HG02938 (cell line): Measurements from ENCODE around the gene S100A9.
"Not testable (repeated sequence)": the region's sequence is repeated elsewhere in the genome, so short reads cannot be mapped to it uniquely, and the experiment has no call there.

ENCODE experiments used
- ATAC-seq: cut with Tn5 transposase; IDR thresholded peaks from one replicate; pipeline ENCODE4 v1.9.1; 2021; ENCODE audit warnings: mild to moderate bottlenecking, moderate library complexity; ENCODE audit not compliant: unreplicated experiment

Gene S100A9

DNA sequence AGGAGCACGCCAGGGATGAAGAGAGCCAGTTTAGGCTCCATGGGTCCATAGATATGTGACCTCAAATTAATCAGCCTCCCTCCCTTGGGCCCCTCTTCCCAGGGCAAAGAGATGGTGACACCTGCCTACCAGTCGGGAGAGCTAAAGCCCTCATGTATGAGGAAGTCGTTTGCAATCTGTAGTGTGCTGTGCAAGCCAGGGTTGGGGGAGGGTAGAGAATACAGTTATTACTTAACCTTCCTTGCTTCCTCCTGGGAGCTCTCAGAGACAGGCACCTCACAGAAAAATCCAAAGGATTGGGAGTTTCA, 13.0 kb upstream of the S100A9 start:
- no peak for ATAC-seq

DNA sequence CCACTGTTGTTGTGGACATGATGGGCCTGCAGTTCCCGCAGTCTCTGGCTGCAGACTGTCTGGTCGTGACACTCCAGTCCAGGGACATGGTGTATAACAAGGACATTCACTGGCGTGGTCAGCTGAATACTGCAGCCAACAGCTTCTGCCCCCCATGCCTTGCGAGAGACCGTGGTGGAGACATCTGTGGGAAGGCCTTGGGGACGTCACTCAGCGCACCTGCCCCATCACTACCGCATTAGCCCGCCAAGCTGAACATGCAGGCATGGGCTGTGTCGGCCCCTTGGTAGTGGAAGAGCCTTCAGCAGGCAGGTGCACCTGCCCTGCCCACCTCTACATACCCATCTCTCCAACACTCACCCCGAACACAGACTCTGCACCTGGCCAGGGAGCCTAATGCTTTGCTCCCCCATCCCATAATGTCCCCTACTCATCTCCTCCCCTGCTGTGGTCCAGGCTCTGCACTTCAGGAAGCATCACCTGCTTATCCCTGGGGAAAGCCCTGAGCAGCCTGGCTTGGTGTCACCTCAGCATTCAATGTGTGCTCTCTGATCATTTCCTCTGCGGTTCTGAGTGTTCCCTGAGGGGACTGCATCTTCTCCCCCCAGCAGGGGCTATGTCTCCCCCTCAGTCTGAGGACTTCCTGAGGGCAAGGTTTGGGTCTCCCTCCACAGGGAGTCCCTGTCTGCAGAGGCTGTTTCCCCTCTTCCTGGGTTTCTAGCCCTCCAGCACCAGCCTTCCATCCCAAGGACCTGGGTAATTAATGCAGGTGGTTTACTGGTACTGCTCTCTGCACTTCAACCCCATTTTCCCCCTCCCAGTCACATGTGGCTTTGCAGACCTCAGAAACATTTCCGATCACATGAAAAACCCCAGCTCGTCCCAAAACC, 12.2 kb upstream of the S100A9 start:
- no peak for ATAC-seq

DNA sequence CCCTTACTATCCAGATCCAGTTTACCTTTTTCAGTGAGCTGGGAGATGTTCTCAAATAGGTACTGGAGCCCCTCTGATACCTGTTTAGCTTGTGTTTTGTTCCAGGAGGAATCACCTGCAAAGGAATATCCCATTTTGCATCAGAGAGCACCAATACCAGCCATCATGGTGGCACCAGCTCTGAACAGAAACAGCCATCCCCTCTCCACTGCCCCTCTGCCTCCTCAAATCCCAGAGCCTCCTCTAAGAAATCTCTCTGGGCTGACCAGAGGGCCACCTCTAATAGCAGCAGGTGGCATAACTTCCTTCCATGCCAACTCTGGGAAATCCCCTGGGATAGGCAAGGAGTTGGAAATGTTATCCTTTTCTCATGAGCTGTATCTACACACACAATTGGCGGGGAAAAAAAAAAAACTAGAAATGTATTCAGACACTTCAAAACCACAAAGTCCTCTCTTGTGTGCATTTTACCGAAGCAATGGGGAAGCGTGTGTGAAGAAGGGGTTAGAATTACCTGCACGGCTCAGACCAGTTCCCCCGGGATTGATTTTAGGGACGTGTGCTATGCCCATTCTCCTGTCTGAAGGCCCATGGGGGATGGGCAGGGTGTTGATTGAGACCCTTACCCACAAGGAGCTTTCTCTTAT, 11.5 kb upstream of the S100A9 start:
- ATAC-seq, result no peak

DNA sequence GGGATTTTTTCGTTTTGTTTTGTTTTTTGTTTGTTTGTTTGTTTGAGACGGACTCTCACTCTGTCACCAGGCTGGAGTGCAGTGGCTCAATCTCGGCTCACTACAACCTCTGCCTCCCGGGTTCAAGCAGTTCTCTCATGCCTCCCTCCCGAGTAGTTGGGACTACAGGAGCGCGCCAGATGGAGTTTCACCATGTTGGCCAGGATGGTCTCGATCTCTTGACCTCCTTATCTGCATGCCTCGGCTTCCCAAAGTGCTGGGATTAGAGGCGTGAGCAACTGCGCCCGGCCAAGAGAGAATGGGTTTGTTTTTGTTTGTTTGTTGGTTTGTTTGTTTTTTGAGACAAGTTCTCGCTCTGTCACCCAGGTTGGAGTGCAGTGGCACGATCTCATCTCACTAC, 10.6 kb upstream of the S100A9 start:
- not testable (repeated sequence) for ATAC-seq

DNA sequence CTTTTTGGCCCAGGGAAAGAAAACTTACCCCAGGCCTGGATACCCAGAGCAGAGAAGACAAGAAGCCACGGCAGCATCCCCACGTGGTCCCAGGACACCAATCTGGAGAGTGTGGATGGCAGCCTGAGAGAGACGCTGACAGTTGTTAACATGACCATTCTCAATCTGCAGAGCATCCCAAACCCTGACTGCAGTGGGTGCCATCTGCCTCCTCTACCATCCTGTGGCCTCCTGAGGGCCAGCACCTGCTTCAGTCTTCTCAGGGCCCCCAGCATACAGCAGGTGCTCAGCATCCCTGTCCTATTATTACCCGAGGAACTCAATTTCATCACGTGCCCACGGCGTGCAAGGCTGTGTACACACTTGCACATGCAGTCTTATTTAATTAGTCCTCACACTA, 9.8 kb upstream of the S100A9 start:
- ATAC-seq, result no peak

DNA sequence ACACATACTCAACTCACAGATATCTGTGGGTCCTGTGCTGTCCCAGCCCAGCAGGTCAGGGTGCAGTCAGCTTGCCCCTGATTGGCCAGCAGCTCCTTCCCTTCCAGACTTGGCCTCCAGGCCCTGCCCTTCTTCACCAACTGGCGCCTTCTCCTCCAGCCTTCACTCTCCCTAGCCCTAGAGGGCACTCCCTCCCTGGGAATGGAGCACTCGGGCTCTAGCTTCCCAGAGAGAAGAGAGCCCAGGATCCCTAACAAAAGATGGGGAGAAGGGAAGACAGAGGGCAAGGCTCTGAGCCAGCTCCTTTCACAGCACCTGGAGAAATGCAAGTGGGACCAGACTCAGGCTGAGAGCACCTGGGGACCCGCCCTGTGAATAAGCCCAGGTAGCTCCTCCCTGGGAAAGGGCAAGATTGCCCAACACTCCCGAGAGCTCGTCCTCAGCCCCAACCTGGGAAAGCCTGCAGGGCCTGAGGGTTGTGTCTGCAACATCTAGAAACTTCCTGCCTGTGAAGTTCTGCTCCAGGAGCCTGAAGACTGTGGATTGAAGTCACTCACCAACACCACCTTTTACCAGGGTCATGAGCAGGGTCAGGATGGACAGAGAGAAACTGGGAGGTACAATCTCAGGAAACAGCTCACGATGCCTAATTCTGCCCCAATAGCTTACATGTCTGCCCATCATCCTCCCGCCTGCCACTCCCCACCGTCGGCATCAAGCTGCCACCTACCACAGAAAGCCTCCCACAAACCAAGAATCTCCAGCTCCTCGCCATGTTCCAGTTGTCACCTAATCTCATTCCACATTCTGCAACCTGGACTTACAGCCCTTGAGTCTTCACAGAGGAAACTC, 8.9 kb upstream of the S100A9 start, which contains the start of gene PGLYRP4:
Gene PGLYRP4 (minus strand): TSS at position 331 of the 852 bp plus-strand sequence. CDS start 909 bp downstream, outside the sequence.
- no peak for ATAC-seq

DNA sequence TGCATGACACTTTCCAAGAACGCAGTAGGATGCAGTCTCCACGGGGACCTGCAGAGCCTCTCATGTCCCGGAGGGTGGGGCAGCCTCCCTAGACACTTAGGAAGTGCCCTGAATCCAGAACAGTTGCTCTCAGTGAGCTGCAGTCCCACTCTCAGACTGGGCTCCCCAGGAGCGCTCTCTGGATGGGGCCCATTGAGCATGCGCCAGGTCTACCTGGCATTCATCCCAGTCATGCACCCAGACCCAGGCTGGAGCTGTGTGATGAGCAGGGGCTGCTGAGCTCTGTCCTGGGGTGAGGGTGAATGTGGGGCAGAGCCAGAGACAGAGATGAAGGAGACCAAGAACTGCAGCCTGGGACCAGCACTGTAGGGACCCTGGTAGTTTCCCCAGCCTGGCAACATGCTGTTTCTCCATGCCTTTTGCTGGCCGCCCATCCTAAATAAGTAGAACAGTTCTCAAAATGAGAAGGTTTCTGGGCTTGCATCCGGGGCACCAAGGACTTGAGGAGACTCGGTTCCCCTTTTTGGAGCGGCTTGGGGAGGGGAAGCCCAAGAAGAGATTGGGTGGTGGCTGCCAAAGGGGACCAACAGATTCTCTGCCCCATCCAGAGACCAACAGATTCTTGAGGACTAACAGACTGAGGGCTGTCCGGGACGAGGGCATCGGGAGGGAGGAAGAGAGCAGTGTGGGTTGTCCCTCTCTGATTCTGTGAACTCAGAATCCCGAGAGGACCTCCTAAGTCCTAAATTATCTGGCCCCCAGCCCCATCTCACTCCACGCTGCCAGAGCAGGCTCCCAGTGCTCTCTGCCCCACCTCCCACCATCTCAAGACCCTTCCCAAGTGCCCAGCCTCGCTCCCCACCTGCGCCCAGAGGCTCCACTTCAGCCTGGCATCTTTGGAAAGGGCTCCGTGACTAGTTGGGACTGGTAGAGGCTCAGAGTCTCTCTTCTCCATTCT, 8.0 kb upstream of the S100A9 start:
- ATAC-seq, result no peak

DNA sequence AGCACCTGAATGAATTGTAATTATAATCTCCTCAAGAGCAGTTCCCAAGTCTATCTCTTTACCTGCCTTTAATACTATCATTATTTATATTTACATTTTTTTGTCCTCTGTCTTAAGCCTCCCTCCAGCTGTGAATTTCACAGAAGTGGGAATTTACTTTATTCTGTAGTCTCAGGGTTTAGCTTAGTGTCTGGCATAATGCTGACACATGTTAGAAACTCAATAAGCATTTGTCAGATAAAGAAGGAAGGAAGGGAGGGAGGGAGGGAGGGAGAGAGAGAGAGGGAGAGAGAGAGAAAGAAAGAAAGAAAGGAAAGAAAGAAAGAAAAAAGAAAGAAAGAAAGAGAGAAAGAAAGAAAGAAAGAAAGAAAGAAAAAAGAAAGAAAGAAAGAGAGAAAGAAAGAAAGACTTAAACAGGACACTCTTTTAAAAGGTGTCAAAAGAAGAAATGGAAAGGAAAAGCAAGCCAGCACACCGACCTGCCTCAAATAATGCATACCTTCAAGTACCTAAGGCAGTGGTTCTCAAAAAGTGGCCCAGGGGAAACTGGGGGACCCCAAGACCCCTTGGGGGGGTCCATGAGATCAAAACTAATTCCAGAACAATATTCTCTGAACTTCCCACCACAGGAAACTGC, 7.2 kb upstream of the S100A9 start:
- ATAC-seq, result no peak

DNA sequence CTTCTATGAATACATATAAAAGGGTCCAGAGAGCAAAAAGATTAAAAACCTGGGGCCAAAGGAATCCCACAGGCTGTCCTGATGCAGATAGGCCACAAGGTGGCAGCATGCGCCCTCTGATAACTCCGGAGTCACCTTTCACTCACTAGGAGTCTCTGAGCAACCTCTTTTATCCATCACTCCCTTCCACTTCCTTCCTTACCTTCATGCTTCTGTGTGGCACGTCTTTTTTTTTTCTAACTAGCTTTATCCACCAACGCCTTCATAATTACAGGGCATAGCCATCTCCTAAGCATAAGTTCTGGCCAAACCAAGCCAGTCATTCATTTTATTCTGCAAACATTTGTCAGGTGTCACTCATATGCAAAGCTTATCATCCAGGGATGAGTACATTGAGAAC, 5.1 kb upstream of the S100A9 start:
- no peak for ATAC-seq

DNA sequence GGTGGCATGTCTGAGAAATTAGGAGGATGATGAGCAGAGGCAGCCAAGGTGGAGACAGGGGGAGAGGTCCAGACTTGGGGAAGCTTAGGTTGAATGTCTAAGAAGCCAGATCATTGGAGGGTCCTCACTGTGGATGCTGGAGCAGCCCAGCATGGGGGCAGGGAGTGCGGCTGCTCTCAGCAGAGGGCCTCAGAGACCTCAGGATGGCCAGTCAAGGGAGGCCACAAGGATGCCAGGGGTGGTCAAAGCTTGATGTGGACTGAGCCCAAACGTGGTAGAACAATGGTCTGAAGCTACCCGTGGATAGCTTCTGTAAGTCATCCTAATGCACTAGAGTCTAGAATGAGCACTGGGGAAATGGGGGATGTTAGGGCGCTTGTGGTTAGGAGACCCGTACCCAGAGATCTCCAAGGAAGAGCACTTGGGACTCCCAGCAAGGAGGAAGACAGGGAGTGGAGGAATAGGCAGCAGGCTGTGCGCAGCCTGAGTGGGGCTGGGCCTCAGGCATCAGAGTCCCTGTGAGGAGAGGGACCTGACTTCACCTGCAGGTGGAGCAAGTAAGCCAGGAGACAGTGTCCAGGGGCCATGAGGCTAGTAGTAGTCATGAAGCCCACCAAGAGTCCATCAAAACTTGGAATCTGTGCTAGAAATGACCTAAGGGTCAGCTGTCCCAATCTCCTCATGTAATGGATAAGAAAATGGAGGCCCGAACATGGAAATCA, 4.3 kb upstream of the S100A9 start:
- ATAC-seq, result no peak

DNA sequence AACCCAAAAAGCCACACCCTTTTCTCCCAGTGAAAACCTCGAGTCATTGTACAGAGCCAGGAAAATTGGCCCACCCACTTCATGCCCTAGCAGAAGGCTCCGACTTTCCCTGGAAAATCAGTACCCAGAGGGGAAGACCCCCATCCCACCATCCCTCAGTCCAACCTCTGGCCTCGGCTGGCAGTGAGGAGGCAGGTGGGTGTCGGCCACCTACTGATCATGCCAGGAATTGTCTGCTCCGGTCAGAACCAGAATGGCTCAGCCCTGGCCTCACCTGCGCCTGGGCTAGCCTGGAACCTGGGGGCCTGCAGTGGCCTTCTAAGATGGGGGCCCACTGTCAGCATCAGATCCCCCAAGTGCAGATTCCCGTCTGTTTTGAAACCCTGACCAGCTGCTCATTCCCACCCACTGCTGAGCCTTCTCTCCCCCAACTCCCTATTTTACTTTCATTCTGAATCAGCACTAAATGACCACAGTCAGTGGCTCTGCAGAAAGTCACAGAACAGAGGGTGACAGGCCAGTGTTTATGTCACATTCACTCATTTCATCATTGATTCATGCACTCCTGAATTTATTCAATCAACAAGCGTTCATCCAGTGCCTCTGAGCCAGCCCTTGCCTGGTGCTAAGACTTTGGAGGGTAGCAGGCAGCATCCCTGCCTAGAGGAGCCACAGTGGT, 3.0 kb upstream of the S100A9 start:
- no peak for ATAC-seq

DNA sequence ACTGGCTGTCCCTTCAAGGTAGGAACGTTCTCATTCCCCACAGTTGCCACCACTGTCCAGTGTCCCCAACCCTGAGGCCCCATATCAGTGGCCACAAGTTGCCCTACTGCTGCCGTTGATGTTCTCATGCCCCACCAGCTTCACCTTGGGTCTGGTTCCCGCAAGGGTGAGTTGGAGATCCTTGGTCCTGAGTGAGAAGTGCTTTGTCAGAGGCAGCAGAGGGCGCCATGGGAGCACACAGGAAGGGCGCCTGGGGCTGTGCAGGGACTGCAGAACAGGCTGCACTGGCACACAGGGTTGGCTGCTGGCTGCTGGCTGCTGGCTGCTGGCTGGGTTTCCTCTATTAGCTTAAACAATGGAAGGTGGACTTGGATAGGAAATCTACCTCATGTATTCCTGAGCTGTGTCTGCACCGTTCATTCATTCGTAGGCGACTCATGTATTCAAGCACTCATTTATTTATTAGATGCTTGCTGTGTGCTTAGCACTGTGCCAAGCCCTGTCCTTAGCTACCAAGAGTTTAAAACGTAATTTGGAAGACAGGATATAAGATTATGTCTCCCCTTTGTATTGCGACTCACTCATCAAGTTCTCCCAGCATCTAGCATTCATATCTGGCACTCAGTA, 2.1 kb upstream of the S100A9 start:
- ATAC-seq, result no peak

DNA sequence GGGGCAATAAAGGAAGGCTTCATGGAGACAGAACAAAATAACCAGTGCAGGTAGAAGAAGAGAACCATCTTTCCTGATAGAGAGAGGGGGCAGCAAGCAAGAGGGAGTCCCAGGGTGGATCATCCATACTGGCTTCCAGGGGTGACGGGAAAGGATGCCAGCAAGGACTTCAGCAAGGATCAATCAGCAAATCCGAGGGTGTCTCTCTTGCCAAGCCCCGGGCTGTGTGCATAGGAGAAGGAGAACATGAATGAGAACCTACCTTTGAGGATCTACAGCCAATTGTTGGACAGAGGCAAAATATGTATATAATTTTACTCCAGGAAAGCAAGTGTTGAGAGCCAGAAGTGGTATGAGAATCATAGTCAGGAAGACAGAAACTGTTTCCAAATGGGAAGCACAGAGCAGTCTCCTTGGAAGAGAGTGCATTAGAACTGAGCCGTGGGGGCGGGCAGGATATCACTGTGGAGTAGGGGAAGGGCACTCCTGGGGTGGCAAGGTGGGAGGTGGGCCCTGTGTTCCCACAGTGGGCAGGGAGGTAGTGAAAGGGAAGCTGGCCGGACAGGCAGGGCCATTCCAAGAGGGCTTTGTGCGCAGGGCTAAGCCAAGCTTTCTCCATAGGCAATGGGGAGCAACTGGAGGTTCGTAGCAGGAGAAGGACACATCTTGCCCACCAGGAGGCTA, 1.1 kb upstream of the S100A9 start:
- no peak for ATAC-seq

DNA sequence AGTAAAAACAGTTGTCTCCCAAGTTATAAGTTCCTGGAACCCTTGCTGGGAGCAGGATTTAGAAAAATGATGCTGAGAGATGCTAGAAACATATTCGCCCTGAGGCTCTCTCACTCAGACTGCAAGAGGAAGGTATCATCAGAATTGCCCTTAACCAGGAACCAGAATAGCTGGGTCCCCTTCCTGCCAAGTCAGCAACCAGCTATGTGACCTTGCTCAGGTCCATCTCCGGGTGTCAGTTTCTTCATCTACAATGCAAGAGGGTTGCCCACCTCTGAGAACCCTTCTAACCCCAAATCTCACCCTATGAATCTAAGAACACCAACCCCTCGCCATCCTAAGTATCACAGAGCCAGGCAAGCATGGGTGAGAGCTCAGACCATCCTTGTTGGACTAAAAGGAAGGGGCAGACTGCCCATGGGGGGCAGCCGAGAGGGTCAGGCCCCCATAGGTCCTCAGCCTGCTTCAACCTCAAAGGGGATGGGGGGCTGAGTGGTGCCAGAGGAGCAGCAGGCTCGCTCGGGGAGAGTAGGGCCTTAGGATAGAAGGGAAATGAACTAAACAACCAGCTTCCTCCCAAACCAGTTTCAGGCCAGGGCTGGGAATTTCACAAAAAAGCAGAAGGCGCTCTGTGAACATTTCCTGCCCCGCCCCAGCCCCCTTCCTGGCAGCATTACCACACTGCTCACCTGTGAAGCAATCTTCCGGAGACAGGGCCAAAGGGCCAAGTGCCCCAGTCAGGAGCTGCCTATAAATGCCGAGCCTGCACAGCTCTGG, 390 bp upstream of the S100A9 start:
- ATAC-seq, result no peak

DNA sequence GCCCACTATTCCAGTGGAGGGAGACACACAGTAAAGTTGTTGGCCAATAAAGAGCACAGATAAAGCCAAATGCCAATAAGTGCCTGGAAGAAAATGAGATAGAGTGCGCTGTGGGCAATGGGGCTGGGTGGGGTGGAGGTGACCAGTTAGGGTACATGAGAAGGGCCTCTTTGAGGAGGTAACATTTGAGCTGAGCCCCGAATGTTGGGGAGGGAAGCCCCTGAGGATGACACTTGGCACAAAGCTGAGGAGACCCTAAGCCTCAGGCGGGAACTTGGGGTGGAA, 979 bp downstream of the S100A9 start:
- ATAC-seq, result no peak

DNA sequence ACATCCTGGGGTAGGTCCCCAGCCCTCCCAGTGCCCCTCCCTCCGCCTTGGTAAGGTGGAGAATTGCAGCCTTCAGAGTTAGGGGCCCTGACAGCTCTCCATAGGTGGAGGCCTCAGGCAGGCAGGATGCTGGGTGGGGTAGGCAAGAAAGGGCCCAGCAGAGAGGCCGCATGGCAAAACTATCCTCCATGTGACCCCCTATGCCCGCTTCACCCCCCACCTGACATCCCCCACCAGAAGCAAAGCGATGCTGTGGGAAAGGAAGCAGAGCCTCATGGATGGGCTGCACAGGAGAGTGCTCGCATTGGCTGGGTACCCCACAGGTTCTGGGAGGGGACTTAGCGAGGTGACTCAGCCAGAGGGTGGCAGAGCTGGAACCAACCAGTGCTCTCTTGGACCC, 1.6 kb downstream of the S100A9 start:
- no peak for ATAC-seq

DNA sequence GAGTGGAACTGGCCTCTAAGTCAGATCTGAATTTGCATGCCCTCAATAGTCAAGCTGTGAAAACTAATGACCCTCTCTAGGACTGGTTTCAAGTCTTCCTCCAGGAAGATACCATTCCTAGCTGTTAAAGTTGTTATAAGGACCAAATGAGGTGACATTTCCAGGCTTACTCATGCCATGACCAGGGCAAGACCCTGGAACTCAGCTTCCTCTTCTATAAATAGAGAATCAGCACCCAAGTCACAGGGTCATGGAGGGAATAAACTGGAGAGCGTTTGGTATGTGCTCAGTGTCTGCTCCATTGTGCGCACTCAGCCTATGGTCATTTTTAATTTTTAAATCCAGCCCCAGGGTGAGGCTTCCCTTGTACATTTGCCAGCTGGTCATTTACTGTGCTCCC, 2.5 kb downstream of the S100A9 start:
- ATAC-seq, result no peak
